Measurements from ENCODE around the gene ATG5. TPM values are rescaled to one million over a fixed set of nuclear protein-coding genes. Genes with fewer than 3 reads are reported as not detected.
A peak's percentile ranks its signal among the peaks of the same experiment; 100 is the strongest.
"Not testable (repeated sequence)": the region's sequence is repeated elsewhere in the genome, so short reads cannot be mapped to it uniquely, and the experiment has no call there.

The ATG5 gene
- total RNA-seq, 2 experiments from 2014 or later, result 31.6 to 36.0 TPM

DNA sequence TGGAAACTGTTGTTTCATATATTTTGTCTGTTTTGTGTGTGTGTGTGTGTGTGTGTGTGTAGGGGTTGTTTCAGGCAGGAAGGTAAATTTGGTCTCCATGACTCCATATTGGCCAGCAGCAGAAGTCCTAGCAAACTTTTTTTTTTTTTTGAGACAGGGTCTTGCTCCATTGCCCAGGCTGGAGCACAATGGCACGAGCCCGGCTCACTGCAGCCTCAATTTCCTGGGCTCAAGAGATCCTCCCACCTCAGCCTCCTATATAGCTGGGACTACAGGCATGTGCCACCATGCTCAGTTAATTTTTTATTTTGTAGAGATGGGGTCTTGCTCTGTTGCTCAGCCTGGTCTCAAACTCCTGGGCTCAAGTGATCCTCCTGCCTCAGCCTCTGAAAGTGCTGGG is 163.7 kb downstream of the ATG5 start:
- no peaks in the 10 kb centered on the region for H3K9me3 Mint-ChIP-seq (ENCODE audit: insufficient read depth)
- H3K27me3 Mint-ChIP-seq (ENCODE audit: low read depth), result no peaks in the 10 kb centered on the region
- H3K36me3 Mint-ChIP-seq (ENCODE audit: low read depth), result peaks cover 8% of the 10 kb centered on the region
- H3K4me1 Mint-ChIP-seq (ENCODE audit: low read depth), result peaks cover 58% of the 10 kb centered on the region
- no peak for DNase-seq
- H3K27ac Mint-ChIP-seq, result no peak overlapping the region
- ATAC-seq, result no peak
- ChIA-PET POLR2A (interaction anchor here (1.0 to 1.4 kb wide), 2 partner anchors 55 to 63 kb away, joined by 3 to 4 read pairs; no protein-coding TSS in a partner anchor), CTCF (interaction anchor here (0.8 to 4.8 kb wide), 4 partner anchors 20 to 732 kb away, joined by 3 to 37 read pairs (median 15); no protein-coding TSS in a partner anchor)
- no peak overlapping the region for H3K4me3 Mint-ChIP-seq

DNA sequence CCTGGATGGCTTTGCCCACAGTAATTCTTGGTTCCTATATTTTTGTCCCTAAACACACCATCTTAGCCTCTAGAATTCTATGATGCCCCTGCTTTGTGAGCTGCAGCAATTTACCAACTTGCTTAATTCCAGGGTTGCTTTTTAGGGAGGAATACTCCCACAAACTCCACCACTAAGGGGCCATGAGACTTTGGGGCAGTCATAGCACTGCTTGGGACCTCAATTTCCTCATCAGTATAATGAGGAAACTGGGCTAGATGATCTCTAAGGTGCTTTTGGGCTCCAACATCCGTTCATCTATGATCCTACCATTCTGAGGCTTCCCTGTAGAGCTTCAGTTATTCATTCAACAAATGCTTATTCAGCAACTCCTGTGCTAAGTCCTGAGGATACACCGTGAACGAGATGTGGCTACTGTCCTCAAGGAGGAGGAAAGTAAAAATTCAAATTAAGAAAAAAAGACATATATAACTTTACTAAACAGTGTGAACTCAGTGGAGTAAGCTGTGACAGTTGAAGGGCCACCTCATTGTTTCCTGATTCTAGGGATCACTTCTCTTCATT is 164.2 kb downstream of the ATG5 start:
- no peak overlapping the region for H3K4me3 Mint-ChIP-seq
- POLR2A ChIA-PET, result interaction anchor here (1.0 to 1.8 kb wide), 4 partner anchors 12 to 63 kb away, joined by 3 to 5 read pairs (median 4); no protein-coding TSS in a partner anchor
- H3K4me1 Mint-ChIP-seq (ENCODE audit: low read depth), result peaks cover 55% of the 10 kb centered on the region
- no peaks in the 10 kb centered on the region for H3K9me3 Mint-ChIP-seq (ENCODE audit: insufficient read depth)
- DNase-seq (no peak), ATAC-seq (no peak)
- H3K27me3 Mint-ChIP-seq (ENCODE audit: low read depth), result no peaks in the 10 kb centered on the region
- peaks cover 8% of the 10 kb centered on the region for H3K36me3 Mint-ChIP-seq (ENCODE audit: low read depth)
- CTCF ChIA-PET, result interaction anchor here (0.6 to 4.8 kb wide), 3 partner anchors 19 to 47 kb away, joined by 3 to 27 read pairs (median 3); no protein-coding TSS in a partner anchor
- H3K27ac Mint-ChIP-seq, result no peak overlapping the region

DNA sequence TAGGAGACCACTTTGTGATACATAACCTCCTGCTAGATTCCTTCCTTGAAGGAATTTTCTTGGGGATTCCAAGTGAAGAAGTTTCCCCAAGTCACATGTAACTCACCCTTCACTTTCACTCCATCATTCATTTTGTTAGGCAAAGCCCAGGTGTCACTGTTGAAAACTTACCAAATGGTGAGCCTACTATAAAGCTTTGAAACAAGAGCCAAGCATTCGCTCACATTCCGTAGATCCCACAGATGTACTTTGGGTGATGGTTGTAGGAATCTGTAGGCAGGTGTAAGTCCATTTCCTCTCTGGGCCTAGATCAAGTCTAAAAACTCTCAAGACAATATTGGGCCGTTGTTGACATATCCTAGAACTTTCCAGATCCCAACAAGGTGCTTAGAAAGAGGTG is 165.4 kb downstream of the ATG5 start:
- Mint-ChIP-seq H3K36me3 (ENCODE audit: low read depth) (peaks cover 8% of the 10 kb centered on the region), H3K27ac (no peak overlapping the region), H3K4me1 (ENCODE audit: low read depth) (peaks cover 49% of the 10 kb centered on the region), H3K27me3 (ENCODE audit: low read depth) (no peaks in the 10 kb centered on the region), H3K4me3 (no peak overlapping the region), H3K9me3 (ENCODE audit: insufficient read depth) (no peaks in the 10 kb centered on the region)
- ChIA-PET CTCF (interaction anchor here (1.2 to 4.8 kb wide), 3 partner anchors 18 to 677 kb away, joined by 3 to 27 read pairs (median 7); no protein-coding TSS in a partner anchor), POLR2A (interaction anchor here (1.0 to 1.8 kb wide), 3 partner anchors 11 to 18 kb away, joined by 3 to 5 read pairs (median 4); no protein-coding TSS in a partner anchor)
- ATAC-seq (no peak), DNase-seq (no peak)

DNA sequence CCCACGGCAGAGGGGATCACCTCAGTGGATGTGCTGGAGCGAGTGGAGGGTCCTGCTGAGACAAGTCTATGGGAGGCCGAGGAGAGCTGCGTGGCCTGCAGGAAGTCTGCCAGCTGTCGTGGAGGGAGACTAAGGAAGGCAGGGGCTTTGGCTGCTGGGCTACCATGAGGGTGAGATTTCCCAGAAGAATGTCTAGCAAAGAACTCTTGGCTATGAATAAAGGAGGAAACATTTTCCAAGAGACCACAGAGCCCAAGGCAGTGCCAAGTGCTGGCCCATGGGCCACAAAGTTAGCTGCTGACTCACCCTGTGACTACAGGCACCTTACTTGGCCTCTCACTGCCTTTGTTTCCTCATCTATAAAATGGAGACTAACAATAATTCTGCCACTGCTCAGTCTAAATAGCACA is 166.0 kb downstream of the ATG5 start:
- ChIA-PET CTCF (interaction anchor here (2.4 to 4.8 kb wide), 2 partner anchors 17 to 63 kb away, joined by 7 to 27 read pairs; no protein-coding TSS in a partner anchor), POLR2A (interaction anchor here (1.8 kb wide), 1 partner anchor 17 kb away, joined by 5 read pairs; no protein-coding TSS in a partner anchor)
- DNase-seq (no peak), ATAC-seq (no peak)
- H3K36me3 Mint-ChIP-seq (ENCODE audit: low read depth), result peaks cover 3% of the 10 kb centered on the region
- H3K9me3 Mint-ChIP-seq (ENCODE audit: insufficient read depth), result no peaks in the 10 kb centered on the region
- H3K27me3 Mint-ChIP-seq (ENCODE audit: low read depth), result no peaks in the 10 kb centered on the region
- H3K27ac Mint-ChIP-seq, result peak overlapping the region; percentile 29
- H3K4me3 Mint-ChIP-seq, result no peak overlapping the region
- peaks cover 44% of the 10 kb centered on the region for H3K4me1 Mint-ChIP-seq (ENCODE audit: low read depth)

DNA sequence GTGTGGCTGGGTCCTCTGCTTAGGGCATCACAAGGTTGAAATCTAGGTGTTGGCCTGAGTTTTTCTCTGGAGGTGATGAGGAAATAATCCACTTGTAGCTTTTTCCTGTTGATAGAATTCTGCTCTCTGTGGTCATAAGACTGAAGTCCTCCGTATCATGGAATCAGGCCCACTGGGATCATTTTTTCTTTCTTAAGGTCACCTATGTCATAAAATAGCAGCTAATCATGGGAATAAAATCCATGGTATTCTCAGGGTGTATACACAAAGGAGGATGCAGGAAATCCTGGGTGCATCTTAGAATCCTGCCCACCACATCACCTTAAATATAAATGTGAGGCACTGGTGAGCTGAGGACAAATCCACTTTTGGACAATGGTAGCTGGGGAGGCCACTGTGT is 166.7 kb downstream of the ATG5 start:
- CTCF ChIA-PET, result interaction anchor here (2.4 kb wide), 1 partner anchor 64 kb away, joined by 7 read pairs; no protein-coding TSS in a partner anchor
- H3K9me3 Mint-ChIP-seq (ENCODE audit: insufficient read depth), result no peaks in the 10 kb centered on the region
- H3K27me3 Mint-ChIP-seq (ENCODE audit: low read depth), result no peaks in the 10 kb centered on the region
- POLR2A ChIA-PET, result no interaction called here
- ATAC-seq, result no peak
- no peak overlapping the region for H3K27ac Mint-ChIP-seq
- H3K4me3 Mint-ChIP-seq, result no peak overlapping the region
- peaks cover 40% of the 10 kb centered on the region for H3K4me1 Mint-ChIP-seq (ENCODE audit: low read depth)
- H3K36me3 Mint-ChIP-seq (ENCODE audit: low read depth), result peaks cover 2% of the 10 kb centered on the region
- DNase-seq, result no peak

DNA sequence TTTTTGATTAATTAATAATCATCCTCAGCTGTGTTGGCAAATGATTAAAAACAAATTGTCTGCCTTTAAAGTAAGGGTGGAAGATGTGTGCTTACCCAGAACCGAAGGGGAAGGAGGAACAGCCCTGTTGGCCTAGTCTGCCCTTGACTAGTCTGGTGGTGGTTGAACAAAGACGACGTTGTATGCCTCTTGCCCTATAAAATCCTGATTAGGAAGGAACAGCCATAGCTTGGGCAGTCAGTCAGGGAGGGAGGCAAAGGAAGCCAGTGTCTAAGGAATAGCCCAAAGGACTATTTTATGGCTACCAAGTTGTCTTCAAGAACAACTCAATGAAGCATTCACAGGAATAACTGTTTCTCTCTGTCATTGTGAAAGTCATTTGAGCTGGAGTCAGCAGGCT is 168.7 kb downstream of the ATG5 start:
- POLR2A ChIA-PET, result interaction anchor here (0.6 to 1.2 kb wide), 2 partner anchors 40 to 132 kb away, joined by 3 read pairs; no protein-coding TSS in a partner anchor
- H3K9me3 Mint-ChIP-seq (ENCODE audit: insufficient read depth), result no peaks in the 10 kb centered on the region
- ATAC-seq (no peak), DNase-seq (no peak)
- peaks cover 24% of the 10 kb centered on the region for H3K4me1 Mint-ChIP-seq (ENCODE audit: low read depth)
- CTCF ChIA-PET, result interaction anchor here (0.7 to 1.7 kb wide), 6 partner anchors 11 to 67 kb away, joined by 3 to 8 read pairs (median 4); no protein-coding TSS in a partner anchor
- peaks cover 6% of the 10 kb centered on the region for H3K36me3 Mint-ChIP-seq (ENCODE audit: low read depth)
- H3K4me3 Mint-ChIP-seq, result no peak overlapping the region
- H3K27ac Mint-ChIP-seq, result no peak overlapping the region
- H3K27me3 Mint-ChIP-seq (ENCODE audit: low read depth), result no peaks in the 10 kb centered on the region

DNA sequence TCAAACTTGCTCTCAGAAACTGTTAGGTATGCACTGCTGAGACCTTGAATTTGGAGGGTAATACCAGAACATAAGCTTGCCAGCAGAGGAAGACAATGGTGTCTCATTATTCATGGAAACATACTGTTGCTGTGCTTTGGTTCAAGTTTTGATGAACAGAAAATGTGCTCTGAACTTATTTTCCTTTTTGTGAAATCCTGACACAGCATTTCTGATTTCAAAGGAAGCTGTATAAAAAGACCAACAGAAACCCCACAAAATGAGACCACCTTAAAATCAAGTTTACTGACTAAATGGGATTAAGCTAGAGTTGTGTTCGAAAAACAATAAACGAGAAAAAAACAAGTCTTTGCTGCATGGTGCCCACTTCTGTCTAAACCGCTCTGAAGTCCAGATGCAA is 169.1 kb downstream of the ATG5 start:
- ATAC-seq, result no peak
- no peak overlapping the region for H3K27ac Mint-ChIP-seq
- H3K36me3 Mint-ChIP-seq (ENCODE audit: low read depth), result peaks cover 4% of the 10 kb centered on the region
- peaks cover 20% of the 10 kb centered on the region for H3K4me1 Mint-ChIP-seq (ENCODE audit: low read depth)
- DNase-seq, result no peak
- CTCF ChIA-PET, result interaction anchor here (0.7 to 1.7 kb wide), 6 partner anchors 10 to 67 kb away, joined by 3 to 8 read pairs (median 4); no protein-coding TSS in a partner anchor
- no peak overlapping the region for H3K4me3 Mint-ChIP-seq
- H3K9me3 Mint-ChIP-seq (ENCODE audit: insufficient read depth), result no peaks in the 10 kb centered on the region
- no peaks in the 10 kb centered on the region for H3K27me3 Mint-ChIP-seq (ENCODE audit: low read depth)
- POLR2A ChIA-PET, result interaction anchor here (0.6 to 1.2 kb wide), 2 partner anchors 40 to 133 kb away, joined by 3 read pairs; no protein-coding TSS in a partner anchor

DNA sequence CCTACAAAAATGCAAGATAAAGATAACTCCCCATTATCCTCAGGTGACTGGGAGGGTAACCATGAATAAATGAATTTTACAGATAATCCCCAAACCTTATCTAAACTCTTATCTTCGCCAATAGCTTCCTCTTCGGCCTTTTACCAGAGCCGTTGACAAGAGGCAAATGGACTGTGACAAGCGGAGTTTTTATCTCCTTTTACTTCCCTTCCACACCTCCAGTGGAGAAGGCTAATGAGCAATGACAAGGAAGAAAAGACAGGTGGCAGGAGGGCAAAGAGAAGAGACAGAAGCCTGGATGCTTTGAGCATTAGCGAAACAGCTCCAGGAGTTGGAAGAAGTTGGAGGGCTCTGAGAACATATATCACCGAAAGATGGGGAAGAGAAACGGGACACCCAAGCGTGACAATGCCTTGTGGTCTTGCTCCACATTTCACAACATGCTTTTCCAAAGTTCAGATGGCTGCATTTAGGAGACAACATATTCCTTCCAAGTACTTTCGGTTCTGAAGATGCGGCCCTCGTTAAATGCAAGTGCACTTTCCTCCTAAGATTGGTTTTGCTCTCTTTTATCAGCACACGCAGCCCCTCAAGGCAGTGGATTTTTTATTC is 170.2 kb downstream of the ATG5 start:
- DNase-seq (no peak), ATAC-seq (no peak)
- Mint-ChIP-seq H3K4me3 (no peak overlapping the region), H3K4me1 (ENCODE audit: low read depth) (peaks cover 18% of the 10 kb centered on the region), H3K36me3 (ENCODE audit: low read depth) (peaks cover 7% of the 10 kb centered on the region), H3K27ac (no peak overlapping the region), H3K9me3 (ENCODE audit: insufficient read depth) (no peaks in the 10 kb centered on the region), H3K27me3 (ENCODE audit: low read depth) (no peaks in the 10 kb centered on the region)
- ChIA-PET CTCF (interaction anchor here (0.7 to 1.5 kb wide), 4 partner anchors 8 to 71 kb away, joined by 3 to 7 read pairs (median 4); no protein-coding TSS in a partner anchor), POLR2A (interaction anchor here (1.2 to 1.4 kb wide), 2 partner anchors 8 to 38 kb away, joined by 3 to 9 read pairs; no protein-coding TSS in a partner anchor)

DNA sequence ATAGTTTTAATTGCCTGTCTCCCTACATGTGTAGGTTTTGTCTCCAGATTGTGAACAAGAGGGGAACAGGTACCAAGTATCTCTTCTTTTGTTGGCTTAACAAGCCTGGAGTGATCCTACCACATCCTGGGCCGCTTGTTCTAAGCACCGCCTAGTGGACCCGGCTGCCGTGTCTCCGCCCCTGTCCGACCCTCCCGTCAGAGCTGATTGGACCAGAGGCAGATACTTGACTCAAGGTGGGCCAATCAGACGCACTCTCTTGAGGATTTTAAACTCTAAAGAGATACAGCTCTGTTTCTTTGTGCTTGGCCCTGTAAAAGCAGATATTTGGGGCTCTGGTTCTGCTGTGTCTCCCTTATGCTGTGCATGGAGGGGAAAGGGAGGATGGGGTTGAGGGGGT is 171.2 kb downstream of the ATG5 start:
- Mint-ChIP-seq H3K4me3 (no peak overlapping the region), H3K27me3 (ENCODE audit: low read depth) (no peaks in the 10 kb centered on the region), H3K9me3 (ENCODE audit: insufficient read depth) (no peaks in the 10 kb centered on the region), H3K36me3 (ENCODE audit: low read depth) (peaks cover 8% of the 10 kb centered on the region), H3K4me1 (ENCODE audit: low read depth) (peaks cover 16% of the 10 kb centered on the region), H3K27ac (no peak overlapping the region)
- CTCF ChIA-PET, result interaction anchor here (0.7 to 1.5 kb wide), 3 partner anchors 9 to 70 kb away, joined by 3 to 7 read pairs (median 5); no protein-coding TSS in a partner anchor
- POLR2A ChIA-PET, result interaction anchor here (1.4 kb wide), 1 partner anchor 9 kb away, joined by 9 read pairs; no protein-coding TSS in a partner anchor
- no peak for DNase-seq
- ATAC-seq, result no peak

DNA sequence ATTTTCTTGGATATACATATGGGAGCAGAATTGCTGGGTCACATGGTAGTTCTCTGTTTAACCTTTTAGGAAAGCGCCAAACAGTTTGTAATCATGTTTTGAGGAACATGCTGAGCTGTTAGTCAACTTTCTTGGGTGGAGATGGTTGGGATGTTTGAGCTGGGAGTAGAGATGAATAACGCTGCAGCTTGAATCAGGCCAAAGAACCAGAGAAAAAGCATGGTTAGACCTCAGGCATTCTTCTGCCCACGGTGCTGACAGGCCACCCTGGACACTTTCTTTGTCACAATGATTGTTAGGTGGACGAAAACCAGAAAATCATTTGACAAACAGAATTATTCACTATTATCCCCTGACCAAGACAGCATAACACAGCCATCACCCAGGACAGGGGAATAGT is 172.6 kb downstream of the ATG5 start:
- H3K36me3 Mint-ChIP-seq (ENCODE audit: low read depth), result peaks cover 12% of the 10 kb centered on the region
- H3K9me3 Mint-ChIP-seq (ENCODE audit: insufficient read depth), result no peaks in the 10 kb centered on the region
- POLR2A ChIA-PET, result no interaction called here
- CTCF ChIA-PET, result no interaction called here
- no peak overlapping the region for H3K4me3 Mint-ChIP-seq
- ATAC-seq (no peak), DNase-seq (no peak)
- H3K4me1 Mint-ChIP-seq (ENCODE audit: low read depth), result peaks cover 25% of the 10 kb centered on the region
- peak overlapping the region; percentile 24 for H3K27ac Mint-ChIP-seq
- H3K27me3 Mint-ChIP-seq (ENCODE audit: low read depth), result no peaks in the 10 kb centered on the region

DNA sequence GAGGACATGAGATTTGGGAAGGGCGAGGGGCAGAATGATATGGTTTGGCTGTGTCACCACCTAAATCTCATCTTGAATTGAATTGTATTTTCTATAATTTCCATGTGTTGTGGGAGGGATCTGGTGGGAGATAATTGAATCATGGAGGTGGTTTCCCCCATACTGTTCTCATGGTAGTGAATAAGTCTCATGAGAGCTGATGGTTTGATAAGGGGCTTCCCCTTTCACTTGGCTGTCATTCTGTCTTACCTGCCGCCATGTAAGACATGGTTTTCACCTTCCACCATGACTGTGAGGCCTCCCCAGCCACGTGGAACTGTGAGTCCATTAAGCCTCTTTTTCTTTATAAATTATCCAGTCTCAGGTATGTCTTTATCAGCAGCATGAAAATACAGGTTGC is 173.1 kb downstream of the ATG5 start:
- POLR2A ChIA-PET; H3K27ac Mint-ChIP-seq; H3K4me3 Mint-ChIP-seq; ATAC-seq; H3K27me3 Mint-ChIP-seq (ENCODE audit: low read depth); DNase-seq; H3K9me3 Mint-ChIP-seq (ENCODE audit: insufficient read depth): not testable (repeated sequence)
- Mint-ChIP-seq H3K36me3 (ENCODE audit: low read depth) (peaks cover 12% of the 10 kb centered on the region), H3K4me1 (ENCODE audit: low read depth) (peaks cover 29% of the 10 kb centered on the region)
- CTCF ChIA-PET, result interaction anchor here (1.4 kb wide), 1 partner anchor 11 kb away, joined by 3 read pairs; no protein-coding TSS in a partner anchor
